ENCODE measurements around the gene CCDC134.

DNA sequence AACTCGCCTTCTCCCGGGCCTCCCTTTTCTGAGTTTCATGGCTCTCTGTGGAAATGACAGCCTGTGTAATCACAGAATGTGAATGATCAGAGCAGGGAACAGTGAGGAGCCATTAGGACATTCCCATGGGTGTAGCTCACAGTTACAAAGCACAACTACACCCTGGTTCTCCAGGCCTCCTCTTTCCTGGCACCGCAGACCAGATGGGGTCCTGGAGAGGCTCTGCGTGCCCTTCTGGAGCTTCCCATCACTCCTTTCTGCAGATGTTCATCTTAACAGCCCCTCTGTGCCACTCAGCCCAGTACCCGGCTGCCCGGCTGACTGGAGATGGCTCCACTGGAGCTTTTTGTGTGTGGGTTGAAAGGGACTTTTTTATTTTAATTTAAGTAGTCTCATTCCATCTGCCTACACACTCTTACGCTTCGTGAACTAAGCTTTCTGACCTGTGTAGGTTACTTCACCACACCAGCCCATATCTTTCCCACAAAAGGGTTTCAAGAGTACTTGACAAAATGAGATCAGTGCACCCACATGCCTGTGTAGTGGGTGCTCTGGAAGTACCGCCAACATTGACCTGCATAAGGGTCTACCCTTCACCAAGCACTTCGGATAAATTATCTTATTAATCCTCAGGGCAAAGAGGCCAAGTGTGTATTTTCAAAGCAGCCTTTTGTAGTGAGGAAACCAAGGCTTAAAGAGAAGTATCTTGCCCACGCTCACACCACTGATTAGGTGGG is 62.2 kb downstream of the CCDC134 start:
- TF ChIP-seq, protein P1, sequence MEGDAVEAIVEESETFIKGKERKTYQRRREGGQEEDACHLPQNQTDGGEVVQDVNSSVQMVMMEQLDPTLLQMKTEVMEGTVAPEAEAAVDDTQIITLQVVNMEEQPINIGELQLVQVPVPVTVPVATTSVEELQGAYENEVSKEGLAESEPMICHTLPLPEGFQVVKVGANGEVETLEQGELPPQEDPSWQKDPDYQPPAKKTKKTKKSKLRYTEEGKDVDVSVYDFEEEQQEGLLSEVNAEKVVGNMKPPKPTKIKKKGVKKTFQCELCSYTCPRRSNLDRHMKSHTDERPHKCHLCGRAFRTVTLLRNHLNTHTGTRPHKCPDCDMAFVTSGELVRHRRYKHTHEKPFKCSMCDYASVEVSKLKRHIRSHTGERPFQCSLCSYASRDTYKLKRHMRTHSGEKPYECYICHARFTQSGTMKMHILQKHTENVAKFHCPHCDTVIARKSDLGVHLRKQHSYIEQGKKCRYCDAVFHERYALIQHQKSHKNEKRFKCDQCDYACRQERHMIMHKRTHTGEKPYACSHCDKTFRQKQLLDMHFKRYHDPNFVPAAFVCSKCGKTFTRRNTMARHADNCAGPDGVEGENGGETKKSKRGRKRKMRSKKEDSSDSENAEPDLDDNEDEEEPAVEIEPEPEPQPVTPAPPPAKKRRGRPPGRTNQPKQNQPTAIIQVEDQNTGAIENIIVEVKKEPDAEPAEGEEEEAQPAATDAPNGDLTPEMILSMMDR (IDR thresholded peaks at IDR 0.05), result no peak
- no peak for TF ChIP-seq ZFX (IDR thresholded peaks at IDR 0.05; ENCODE audit: borderline replicate concordance)

Data from 22Rv1 (cell line).